Measurements from ENCODE around the gene ROBO1.

Gene ROBO1

GRCh38 chr3:79664455-79664854 is 103.3 kb downstream of the ROBO1 start:
- DNase-seq: no peak

GRCh38 chr3:79661896-79662295 is 105.9 kb downstream of the ROBO1 start:
- no peak for DNase-seq

- DNase-seq: no peak
These were observed 110.7 kb downstream of the ROBO1 start for GRCh38 chr3:79657076-79657475.

GRCh38 chr3:79654019-79654418 is 113.8 kb downstream of the ROBO1 start:
- DNase-seq: no peak

- DNase-seq: no peak
These were observed 114.5 kb downstream of the ROBO1 start for GRCh38 chr3:79653266-79653830.

- no peak for DNase-seq
These were observed 116.2 kb downstream of the ROBO1 start for GRCh38 chr3:79651536-79652065.

GRCh38 chr3:79639855-79640254 is 127.9 kb downstream of the ROBO1 start:
- DNase-seq: no peak

- DNase-seq: no peak
These were observed 131.4 kb downstream of the ROBO1 start for GRCh38 chr3:79636372-79636771.

GRCh38 chr3:79632842-79633241 is 135.0 kb downstream of the ROBO1 start:
- no peak for DNase-seq

- no peak for DNase-seq
These were observed 148.9 kb downstream of the ROBO1 start for GRCh38 chr3:79618883-79619282.

- no peak for DNase-seq
These were observed 161.4 kb downstream of the ROBO1 start for GRCh38 chr3:79606414-79606813.

- no peak for DNase-seq
These were observed 163.1 kb downstream of the ROBO1 start for GRCh38 chr3:79604681-79605080.

GRCh38 chr3:79602385-79602784 is 165.4 kb downstream of the ROBO1 start:
- DNase-seq: no peak

GRCh38 chr3:79598594-79598993 is 169.2 kb downstream of the ROBO1 start:
- DNase-seq: no peak

GRCh38 chr3:79597709-79598108 is 170.1 kb downstream of the ROBO1 start:
- DNase-seq: no peak

GRCh38 chr3:79587150-79587549 is 180.6 kb downstream of the ROBO1 start:
- DNase-seq: no peak

GRCh38 chr3:79586232-79586631 is 181.6 kb downstream of the ROBO1 start:
- DNase-seq: no peak

GRCh38 chr3:79572930-79573329 is 194.9 kb downstream of the ROBO1 start:
- DNase-seq: no peak

- no peak for DNase-seq
These were observed 198.9 kb downstream of the ROBO1 start for GRCh38 chr3:79568938-79569337.

GRCh38 chr3:79564192-79564591 is 203.6 kb downstream of the ROBO1 start:
- DNase-seq: no peak

- no peak for DNase-seq
These were observed 207.1 kb downstream of the ROBO1 start for GRCh38 chr3:79560698-79561097.

GRCh38 chr3:79558943-79559342 is 208.9 kb downstream of the ROBO1 start:
- no peak for DNase-seq

- no peak for DNase-seq
These were observed 212.1 kb downstream of the ROBO1 start for GRCh38 chr3:79555655-79556054.

- DNase-seq: no peak
These were observed 215.8 kb downstream of the ROBO1 start for GRCh38 chr3:79551997-79552396.

GRCh38 chr3:79551321-79551892 is 216.4 kb downstream of the ROBO1 start:
- no peak for DNase-seq
